Hematopoietic multipotent progenitor cell (in vitro differentiated cells): ENCODE measurements around the gene MARCHF4. TPM values are rescaled to one million over a fixed set of nuclear protein-coding genes. Genes with fewer than 3 reads are reported as not detected.
"Not testable (repeated sequence)": the region's sequence is repeated elsewhere in the genome, so short reads cannot be mapped to it uniquely, and the experiment has no call there.

Experiments
- DNase-seq, 3 donors: peaks; one replicate each; pipeline ENCODE4 v3.0.0-alpha.2; 2011 to 2015; ENCODE audit warnings: low read depth in 2 of 3, low spot score in 2 of 3
- total RNA-seq: library from RNA; depleted of rRNA; stranded (reverse); fragments of >200 nt; gene quantifications from one replicate; pipeline ENCODE4 v1.2.3, GENCODE V29; 2012

MARCHF4 gene
- total RNA-seq, 1 donor = under 0.01 TPM

DNA sequence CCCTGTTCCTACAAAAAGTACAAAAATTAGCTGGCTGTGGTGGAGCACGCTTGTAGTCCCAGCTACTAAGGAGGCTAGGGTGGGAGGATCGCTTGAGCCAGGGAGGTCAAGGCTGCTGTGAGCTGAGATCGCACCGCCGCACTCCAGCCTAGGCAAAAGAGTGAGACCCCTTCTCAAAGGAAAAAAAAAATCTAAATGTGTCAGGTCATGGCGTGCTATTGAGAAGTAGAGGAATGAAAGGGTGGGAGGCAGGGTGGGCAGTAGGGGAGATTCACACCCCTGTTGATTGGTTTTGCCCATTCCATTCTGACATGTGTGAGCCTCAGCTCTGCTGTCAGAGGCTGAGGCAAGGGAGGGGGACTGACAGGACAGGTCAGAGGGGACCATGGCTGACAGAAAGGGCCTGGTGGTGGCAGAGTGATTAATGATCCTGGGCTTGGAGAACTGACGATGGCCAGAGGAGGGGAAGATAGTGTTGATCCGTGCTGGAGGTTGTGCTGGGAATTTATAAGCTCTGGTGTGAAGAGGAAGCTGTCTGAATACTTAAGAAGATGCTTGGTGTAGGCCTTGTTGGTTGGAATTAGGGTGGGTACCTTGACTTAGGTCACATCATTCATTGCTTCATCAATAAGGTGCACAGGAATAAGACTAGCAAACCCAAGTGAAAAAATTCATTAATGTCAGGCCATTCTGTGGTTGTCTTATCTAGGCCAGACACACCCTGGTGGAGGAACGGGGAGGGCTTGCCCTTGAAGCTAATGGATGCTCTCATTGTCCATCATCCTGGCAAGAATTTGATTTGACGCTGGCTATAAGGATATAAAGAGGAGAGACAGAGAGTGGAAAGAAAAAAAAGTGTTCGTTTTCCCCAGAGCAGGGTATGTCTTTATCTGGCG is 20.9 kb upstream of the MARCHF4 start:
- DNase-seq = peak in 1 of 3 donors; percentile 59

GRCh38 chr2:216392018-216392562 is 19.8 kb upstream of the MARCHF4 start:
- no peak for DNase-seq

- DNase-seq = no peak
Observed at GRCh38 chr2:216391401-216391800, 19.1 kb upstream of the MARCHF4 start.

DNA sequence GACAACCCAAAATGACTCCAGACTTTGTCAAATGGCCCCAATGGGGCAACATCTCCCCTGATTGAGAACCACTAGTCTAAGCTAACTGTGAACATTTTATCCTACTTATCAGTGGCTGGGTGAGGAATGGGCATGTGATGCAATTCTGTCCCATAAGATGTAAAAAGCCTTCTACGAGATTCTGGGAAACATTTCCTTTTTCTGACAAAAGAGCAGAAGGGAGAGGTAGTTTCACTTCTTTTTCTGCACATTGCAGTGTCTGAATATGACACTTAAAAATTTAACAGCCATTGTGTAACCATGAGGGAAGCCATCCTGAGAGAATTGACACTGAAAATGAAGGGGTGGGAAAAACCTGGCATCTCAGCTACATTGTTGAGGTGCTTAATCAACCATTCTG is 17.3 kb upstream of the MARCHF4 start:
- no peak for DNase-seq

DNA sequence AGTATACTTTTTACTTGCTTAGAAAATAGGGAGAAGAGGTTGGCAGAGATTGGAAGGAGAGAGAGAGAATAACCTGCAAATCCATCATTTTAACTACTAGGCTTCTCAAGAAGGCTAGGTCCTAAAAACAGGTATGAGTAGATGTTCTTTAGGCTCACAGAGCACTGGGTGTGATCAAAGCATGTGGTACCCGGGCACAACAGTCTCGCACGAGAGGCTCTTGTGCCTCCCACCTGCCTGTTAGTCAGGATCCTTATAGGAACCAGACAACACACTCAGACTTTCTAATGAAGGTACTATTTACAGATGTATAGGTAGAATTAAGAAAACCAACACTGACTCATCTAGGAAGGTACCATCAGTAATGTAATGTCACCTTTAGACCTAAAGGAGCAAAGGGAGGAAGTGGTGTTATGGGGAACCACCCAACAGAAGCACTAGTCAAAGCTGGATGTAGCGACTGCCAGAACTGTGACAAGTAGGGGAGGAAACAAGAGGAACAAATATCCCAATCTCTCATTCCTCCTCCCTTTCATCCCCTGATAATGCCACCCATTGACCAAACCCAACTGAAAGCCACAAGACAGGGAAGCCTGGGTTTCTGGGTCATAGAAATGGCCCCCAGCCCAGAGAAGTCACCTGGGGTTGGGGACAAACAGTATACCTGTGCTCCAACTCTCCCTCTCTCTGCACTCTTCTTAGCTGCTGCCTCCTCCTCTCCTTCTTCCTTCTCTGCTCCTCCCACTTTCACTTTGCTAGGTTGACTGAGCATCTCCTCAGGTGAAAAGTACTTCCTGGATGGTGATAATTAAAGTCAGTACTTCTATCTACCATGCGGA is 16.0 kb upstream of the MARCHF4 start:
- DNase-seq = no peak

DNA sequence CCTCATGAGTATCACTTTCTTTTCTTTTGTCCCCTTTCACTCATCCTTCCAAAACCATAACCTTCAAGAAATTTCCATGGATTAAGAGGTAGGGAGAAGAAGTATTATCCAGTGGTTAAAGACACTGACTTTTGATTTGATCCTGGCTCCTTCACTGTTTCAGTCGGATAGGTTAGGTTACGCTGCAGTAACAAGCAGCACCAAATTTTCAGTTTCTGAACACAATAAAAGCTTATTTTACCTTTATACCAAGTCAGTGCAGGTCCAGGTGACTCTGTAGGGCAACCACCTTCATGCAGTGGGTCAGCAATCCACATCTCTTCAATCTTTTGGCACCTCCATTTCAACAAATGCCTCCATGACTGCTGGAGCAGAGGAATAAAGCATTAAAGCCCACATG is 15.0 kb upstream of the MARCHF4 start:
- no peak for DNase-seq

DNA sequence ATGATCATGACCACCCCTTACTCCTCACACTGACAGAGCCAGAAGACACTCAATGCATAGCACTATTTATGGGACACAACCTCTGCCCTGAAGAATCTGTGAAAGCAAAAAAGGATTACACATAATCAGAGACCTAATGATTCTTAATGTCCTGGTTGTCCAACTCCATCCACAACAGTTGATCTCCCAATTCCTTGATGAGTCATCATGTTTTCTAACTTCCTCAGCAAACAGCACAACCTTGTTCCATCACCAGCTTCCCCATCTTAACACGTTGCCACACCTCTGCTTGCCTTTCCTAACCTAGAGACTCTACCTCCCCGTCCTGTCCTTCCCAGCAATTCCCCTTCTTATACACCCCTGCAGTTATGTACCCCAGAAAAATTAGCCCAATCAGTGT is 13.2 kb upstream of the MARCHF4 start:
- no peak for DNase-seq

DNA sequence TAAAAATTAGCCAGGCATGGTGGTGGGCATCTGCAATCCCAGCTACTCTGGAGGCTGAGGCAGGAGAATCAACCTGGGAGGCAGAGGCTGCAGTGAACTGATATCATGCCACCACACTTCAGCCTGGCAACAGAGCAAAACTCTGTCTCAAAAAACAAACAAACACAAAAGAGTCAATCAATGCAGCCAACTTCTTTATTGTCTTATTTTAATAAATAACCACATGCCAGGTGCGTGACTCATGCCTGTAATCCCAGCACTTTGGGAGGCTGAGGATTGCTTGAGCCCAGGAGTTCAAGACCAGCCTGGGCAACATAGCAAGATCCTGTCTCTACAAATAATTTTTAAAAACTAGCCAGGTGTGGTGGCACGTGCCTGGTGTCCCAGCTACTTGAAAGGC is 12.1 kb upstream of the MARCHF4 start:
- not testable (repeated sequence) for DNase-seq

DNA sequence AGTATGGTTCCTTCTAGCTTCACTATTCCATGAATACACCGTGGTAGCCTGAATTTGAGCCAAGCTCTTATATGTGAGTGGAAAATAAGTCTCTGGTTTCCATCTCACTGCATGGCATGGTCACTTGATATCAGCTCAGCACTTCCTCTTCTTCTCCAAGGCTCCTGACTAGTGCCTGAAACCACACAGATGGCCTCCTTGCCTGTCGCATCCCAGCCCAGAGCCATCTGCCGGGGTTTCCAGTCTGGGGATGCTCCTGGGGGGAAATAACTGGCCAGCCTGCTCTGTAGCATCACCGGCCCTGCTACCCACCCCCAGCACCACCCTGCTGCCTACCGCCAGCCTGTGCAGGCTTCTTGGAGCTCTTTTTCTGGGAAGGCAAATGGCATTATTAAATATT is 7.7 kb upstream of the MARCHF4 start:
- no peak for DNase-seq

- DNase-seq = no peak
Observed at GRCh38 chr2:216375286-216375685, 3.0 kb upstream of the MARCHF4 start.

GRCh38 chr2:216373896-216374295 is 1.6 kb upstream of the MARCHF4 start:
- no peak for DNase-seq

GRCh38 chr2:216372761-216373291 is 543 bp upstream of the MARCHF4 start:
- no peak for DNase-seq

- no peak for DNase-seq
Observed at GRCh38 chr2:216370961-216371712, 1.1 kb downstream of the MARCHF4 start.

- DNase-seq = no peak
Observed at GRCh38 chr2:216369821-216370220, 2.5 kb downstream of the MARCHF4 start.

DNA sequence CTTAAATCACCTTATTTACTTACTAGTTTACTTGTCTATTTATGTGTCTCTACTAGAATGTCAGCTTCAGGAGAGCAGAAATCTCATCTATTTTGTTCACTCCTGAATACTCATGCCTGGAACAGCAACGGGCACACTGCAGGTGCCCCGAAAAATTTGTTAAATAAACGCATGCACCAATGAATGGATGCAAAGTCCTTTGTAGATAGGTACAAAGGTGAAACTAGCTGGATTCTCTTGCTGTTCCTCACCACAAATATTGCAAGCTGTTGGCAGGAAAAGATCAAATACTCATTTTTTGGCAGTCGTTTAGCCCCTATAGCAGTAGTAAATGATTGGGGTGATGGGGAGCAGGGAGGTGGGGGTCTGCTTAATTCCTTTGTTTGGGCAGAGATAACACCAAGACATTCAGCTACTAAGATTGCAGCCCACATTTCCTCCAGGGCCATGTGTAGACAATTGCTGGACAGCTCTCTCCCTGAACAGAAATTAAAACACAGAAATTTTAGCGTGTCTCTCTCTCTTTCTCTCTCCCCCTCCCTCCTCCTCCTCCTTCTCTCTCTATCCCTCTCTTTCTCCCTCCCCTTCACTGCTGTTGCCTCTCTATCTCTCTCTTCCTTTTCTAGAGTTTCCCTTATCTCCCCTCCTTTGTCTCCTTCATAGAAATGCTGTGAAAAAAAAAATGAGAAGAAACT is 5.4 kb downstream of the MARCHF4 start:
- no peak for DNase-seq

DNA sequence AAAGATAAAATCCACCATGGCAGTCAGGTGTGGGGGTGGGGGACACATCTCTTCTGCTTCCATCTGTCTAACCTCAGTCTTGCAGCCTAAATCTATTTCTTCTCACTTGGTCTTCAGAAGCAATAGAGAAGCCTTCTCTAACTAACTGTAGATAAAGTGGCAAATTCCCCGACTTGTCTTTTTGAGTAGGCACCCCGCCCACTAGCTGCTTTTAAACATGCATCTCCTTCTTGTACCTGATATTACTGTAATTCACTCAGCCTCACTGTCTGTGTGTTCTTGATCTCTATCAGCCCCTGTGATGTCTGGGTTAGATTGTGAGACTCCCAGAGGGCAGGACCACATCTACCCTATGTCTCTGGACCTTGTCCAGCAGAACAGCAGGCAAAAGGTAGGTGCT is 6.8 kb downstream of the MARCHF4 start:
- DNase-seq = no peak

- no peak for DNase-seq
Observed at GRCh38 chr2:216363221-216363620, 9.1 kb downstream of the MARCHF4 start.

GRCh38 chr2:216362730-216363129 is 9.6 kb downstream of the MARCHF4 start:
- no peak for DNase-seq

GRCh38 chr2:216355711-216356110 is 16.6 kb downstream of the MARCHF4 start:
- no peak for DNase-seq

GRCh38 chr2:216354306-216354705 is 18.0 kb downstream of the MARCHF4 start:
- no peak for DNase-seq
